IMR-90 (cell line): Measurements from ENCODE around the gene RAB11FIP3. TPM values are rescaled to one million over a fixed set of nuclear protein-coding genes. Genes with fewer than 3 reads are reported as not detected.

ENCODE experiments used
- ATAC-seq: fragments of 200-7000 bp; cut with Tn5 transposase; 2 replicates; pipeline ENCODE4 v1.9.1; 2020; ENCODE audit warnings: low read depth, mild to moderate bottlenecking, moderate library complexity
- BruUV-seq: library from RNA; stranded (reverse); fragments of 400-500 nt; replicated peaks from 2 replicates; lab custom pipeline; 2021; lab: Mats Ljungman, UMichigan
- CTCF ChIA-PET: fragments of 300-600 bp; formaldehyde crosslinking; extraction: SDS; loops from one replicate; lab custom pipeline; 2021; ENCODE audit warnings: antibody characterized with exemption; lab: Yijun Ruan, JAX
- POLR2A ChIA-PET: fragments of 300-600 bp; sonication (Branson Sonifier 250); formaldehyde crosslinking; loops from one replicate; lab custom pipeline; 2022; ENCODE audit warnings: antibody characterized with exemption; ENCODE audit not compliant: unreplicated experiment; lab: Charles Lee
- DNase-seq: peaks from one replicate; pipeline ENCODE4 v3.0.0; 2013
- H2AFZ ChIP-seq: replicated peaks from 2 replicates; pipeline ENCODE3; 2013; ENCODE audit warnings: low read length, mild to moderate bottlenecking; ENCODE audit not compliant: poor library complexity
- H2AK5ac ChIP-seq: 2 replicates; pipeline ENCODE4 v1.6.1; 2013; ENCODE audit warnings: low read depth, low read length, inconsistent platforms
- H2AK9ac ChIP-seq: replicated peaks from 2 replicates; pipeline ENCODE3; 2013; ENCODE audit warnings: mild to moderate bottlenecking, low read depth, low read length, moderate library complexity; ENCODE audit not compliant: poor library complexity
- H2BK120ac ChIP-seq: 2 replicates; pipeline ENCODE4 v1.6.1; 2013; ENCODE audit warnings: low read depth, low read length, inconsistent platforms
- H2BK15ac ChIP-seq: 3 replicates; pipeline ENCODE4 v1.6.1; 2013; ENCODE audit warnings: low read depth, low read length, inconsistent platforms
- H2BK20ac ChIP-seq: 2 replicates; pipeline ENCODE4 v1.6.1; 2013; ENCODE audit warnings: low read depth, mild to moderate bottlenecking, inconsistent platforms, low read length, moderate library complexity
- H2BK5ac ChIP-seq: 2 replicates; pipeline ENCODE4 v1.6.1; 2013; ENCODE audit warnings: mild to moderate bottlenecking, low read depth, low read length, inconsistent platforms; ENCODE audit not compliant: poor library complexity, severe bottlenecking
- H3K14ac ChIP-seq: replicated peaks from 2 replicates; pipeline ENCODE4 v1.6.1; 2013; ENCODE audit warnings: low read depth, low read length, inconsistent platforms
- H3K18ac ChIP-seq: 2 replicates; pipeline ENCODE4 v1.6.1; 2013; ENCODE audit warnings: low read depth, low read length, control low read depth
- H3K23ac ChIP-seq: 2 replicates; pipeline ENCODE4 v1.6.1; 2013; ENCODE audit warnings: low read depth, low read length, inconsistent platforms
- H3K27ac ChIP-seq: 2 replicates; pipeline ENCODE4 v1.5.1; 2013; ENCODE audit warnings: mild to moderate bottlenecking, control low read depth, low read length; ENCODE audit not compliant: insufficient read depth
- H3K27me3 ChIP-seq: 2 replicates; pipeline ENCODE4 v1.6.1; 2013; ENCODE audit warnings: low read length; ENCODE audit not compliant: control insufficient read depth, insufficient read depth
- H3K36me3 ChIP-seq: 2 replicates; pipeline ENCODE4 v1.6.1; 2013; ENCODE audit warnings: low read length, mixed read lengths; ENCODE audit not compliant: control insufficient read depth, insufficient read depth
- H3K4ac ChIP-seq: 2 replicates; pipeline ENCODE4 v1.6.1; 2013; ENCODE audit warnings: low read depth, low read length, inconsistent platforms
- H3K4me1 ChIP-seq: 2 replicates; pipeline ENCODE4 v1.6.1; 2013; ENCODE audit warnings: low read length, mixed read lengths; ENCODE audit not compliant: control insufficient read depth, insufficient read depth
- H3K4me2 ChIP-seq: 2 replicates; pipeline ENCODE4 v1.6.1; 2013; ENCODE audit warnings: low read depth, mild to moderate bottlenecking, control low read depth, low read length, moderate library complexity
- H3K4me3 ChIP-seq: 2 replicates; pipeline ENCODE4 v1.5.1; 2013; ENCODE audit warnings: low read depth, mild to moderate bottlenecking, control low read depth, low read length, moderate library complexity; ENCODE audit not compliant: insufficient read depth
- H3K56ac ChIP-seq: 2 replicates; pipeline ENCODE4 v1.6.1; 2013; ENCODE audit warnings: low read length, inconsistent platforms; ENCODE audit not compliant: insufficient read depth; ENCODE audit errors: extremely low read depth
- H3K79me1 ChIP-seq, 2 experiments: 2 replicates each; pipeline ENCODE4 v1.6.1; 2013; ENCODE audit warnings: low read length in 2 of 2, inconsistent platforms in 1 of 2, low read depth in 1 of 2
- H3K9ac ChIP-seq: 2 replicates; pipeline ENCODE4 v1.6.1; 2013; ENCODE audit warnings: low read depth, low read length, control low read depth
- H3K9me1 ChIP-seq: 2 replicates; pipeline ENCODE4 v1.6.1; 2013; ENCODE audit warnings: low read length, inconsistent platforms; ENCODE audit not compliant: insufficient read depth
- H3K9me3 ChIP-seq: 2 replicates; pipeline ENCODE4 v1.6.1; 2013; ENCODE audit warnings: low read length; ENCODE audit not compliant: control insufficient read depth, insufficient read depth
- H4K20me1 ChIP-seq: 2 replicates; pipeline ENCODE4 v1.6.1; 2013; ENCODE audit warnings: low read length, inconsistent platforms; ENCODE audit not compliant: insufficient read depth
- H4K5ac ChIP-seq: 2 replicates; pipeline ENCODE4 v1.6.1; 2013; ENCODE audit warnings: mild to moderate bottlenecking, low read depth, low read length, control low read depth
- H4K8ac ChIP-seq, 2 experiments: 2 replicates each; pipeline ENCODE4 v1.6.1; 2013; ENCODE audit warnings: low read depth in 2 of 2, low read length in 2 of 2, control low read depth in 1 of 2, inconsistent platforms in 1 of 2
- H4K91ac ChIP-seq: 2 replicates; pipeline ENCODE4 v1.6.1; 2013; ENCODE audit warnings: low read depth, low read length, inconsistent platforms; ENCODE audit not compliant: insufficient read depth
- BHLHE40 ChIP-seq: fragments of 150-350 bp; IDR thresholded peaks from 2 replicates; pipeline ENCODE4 v1.6.1; 2016; ENCODE audit warnings: mild to moderate bottlenecking, low read depth, low read length
- CEBPB ChIP-seq: IDR thresholded peaks from 2 replicates; pipeline ENCODE4 v1.6.1; 2012; ENCODE audit warnings: low read depth, low read length, improper control_type of control experiment
- CHD1 ChIP-seq: IDR thresholded peaks from 2 replicates; pipeline ENCODE4 v1.6.1; 2012; ENCODE audit warnings: low read depth, low read length, improper control_type of control experiment
- FOS ChIP-seq: fragments of 150-350 bp; IDR thresholded peaks from 2 replicates; pipeline ENCODE4 v1.6.1; 2016; ENCODE audit warnings: low read depth, low read length
- MAFK ChIP-seq: IDR thresholded peaks from 2 replicates; pipeline ENCODE4 v1.6.1; 2012; ENCODE audit warnings: low read depth, low read length, improper control_type of control experiment
- MAZ ChIP-seq: IDR thresholded peaks from 2 replicates; pipeline ENCODE4 v1.6.1; 2012; ENCODE audit warnings: low read depth, mild to moderate bottlenecking, low read length, improper control_type of control experiment, moderate library complexity, borderline replicate concordance
- MXI1 ChIP-seq: IDR thresholded peaks from 2 replicates; pipeline ENCODE4 v1.6.1; 2012; ENCODE audit warnings: low read depth, mild to moderate bottlenecking, low read length, moderate library complexity, borderline replicate concordance
- NFE2L2 ChIP-seq: fragments of 150-350 bp; IDR thresholded peaks from 2 replicates; pipeline ENCODE4 v1.6.1; 2016; ENCODE audit warnings: low read depth, mild to moderate bottlenecking, low read length
- POLR2A ChIP-seq: IDR thresholded peaks from 2 replicates; pipeline ENCODE4 v1.6.1; 2012; ENCODE audit warnings: mild to moderate bottlenecking, low read depth, low read length
- RAD21 ChIP-seq: IDR thresholded peaks from 2 replicates; pipeline ENCODE4 v1.6.1; 2012; ENCODE audit warnings: low read length, improper control_type of control experiment
- RFX5 ChIP-seq: IDR thresholded peaks from 2 replicates; pipeline ENCODE4 v1.8.0; 2012; ENCODE audit warnings: low read depth, mild to moderate bottlenecking, low read length, moderate library complexity
- SMC3 ChIP-seq: fragments of 150-350 bp; IDR thresholded peaks from 2 replicates; pipeline ENCODE4 v1.6.1; 2016; ENCODE audit warnings: low read depth, mild to moderate bottlenecking, antibody characterized with exemption, low read length, moderate library complexity
- WGBS, 2 experiments: methylation state at CpG; one replicate each; pipeline versions ENCODE4 v1.1.5 to v1.1.7; 2013; ENCODE audit warnings: missing lambda C conversion rate in 2 of 2; ENCODE audit not compliant: insufficient read length in 1 of 2; ENCODE audit errors: extremely low coverage in 2 of 2; 5-methylcytosine and 5-hydroxymethylcytosine counted together
- dilution Hi-C: fragments of 300-500 bp; cut with HindIII; formaldehyde crosslinking; loops from one replicate; pipeline ENCODE4 v1.14.3; 2018; ENCODE audit warnings: low sequenced_read_pairs; ENCODE audit not compliant: unreplicated experiment
- in situ Hi-C: fragments of 300-500 bp; cut with MboI; formaldehyde crosslinking; loops from 3 replicates; pipeline ENCODE4 v1.14.3; 2019; ENCODE audit warnings: low sequenced_read_pairs, inconsistent platforms, mixed read lengths
- intact Hi-C: fragments of 100-400 bp; cut with micrococcal nuclease; formaldehyde crosslinking; loops from 2 replicates; pipeline ENCODE4 v1.10.0; 2022
- polyA plus RNA-seq, 3 experiments: library from polyadenylated mRNA; depleted of rRNA; stranded (reverse); fragments of >200 nt; gene quantifications; 2 replicates each; pipeline ENCODE4 v1.2.3, GENCODE V29; 2012; ENCODE audit warnings: low replicate concordance in 1 of 3
- total RNA-seq: library from RNA; depleted of rRNA; stranded (reverse); fragments of >200 nt; gene quantifications from 2 replicates; pipeline ENCODE4 v1.2.3, GENCODE V29; 2012
- TF ChIP-seq, protein P1 (sequence below): conservative IDR thresholded peaks from 2 replicates; pipeline ENCODE4 v1.5.1; 2012; ENCODE audit warnings: mild to moderate bottlenecking, low read depth, low read length, improper control_type of control experiment
- TF ChIP-seq, protein P2 (sequence below): fragments of 150-350 bp; IDR thresholded peaks from 2 replicates; pipeline ENCODE4 v1.6.1; 2016; ENCODE audit warnings: low read depth, mild to moderate bottlenecking, low read length, moderate library complexity, borderline replicate concordance

RAB11FIP3 gene
- total and polyA plus RNA-seq, 2 of the 4 experiments (the other 2 are of a cell fraction), result 7.5 to 22.5 TPM

- Histone ChIP-seq H3K36me3 (peaks cover 15% of the 10 kb centered on the region), H2AK9ac (peak overlapping the region; percentile 72), H2BK15ac (no peak overlapping the region; the same call in 2 of the 3 replicates), H3K14ac (no peak overlapping the region), H2AK5ac (peak overlapping the region; percentile 49; the same call in 1 of the 2 replicates), H3K4me2 (no peak overlapping the region), H4K20me1 (peaks cover 65% of the 10 kb centered on the region), H3K18ac (no peak overlapping the region), H4K91ac (no peak overlapping the region), H3K27ac (no peak overlapping the region), H3K23ac (no peak overlapping the region), H2AFZ (peak overlapping the region; percentile 23), H4K5ac (no peak overlapping the region), H3K4ac (0 out of 2 replicates have a peak overlapping the region, but pooled peaks have one; percentile 28), H3K9me3 (no peaks in the 10 kb centered on the region), H3K9ac (no peak overlapping the region), H3K4me3 (no peak overlapping the region), H3K56ac (no peak overlapping the region), H2BK20ac (no peak overlapping the region), H4K8ac (no peak overlapping the region), H3K27me3 (no peaks in the 10 kb centered on the region), H3K79me1 (peaks cover 17 to 64% of the 10 kb centered on the region in 2 experiments), H2BK120ac (peak overlapping the region; percentile 24; the same call in 1 of the 2 replicates), H3K4me1 (peaks cover 15% of the 10 kb centered on the region), H3K9me1 (peaks cover 4% of the 10 kb centered on the region; the same call in 1 of the 2 replicates), H2BK5ac (peak overlapping the region; percentile 45)
- in situ Hi-C loops (no loop called here), intact Hi-C loops (no loop called here), dilution Hi-C loops (no loop called here)
- DNase-seq, result no peak
- no peak for TF ChIP-seq RAD21
- TF ChIP-seq CEBPB, result no peak
- no peak for TF ChIP-seq POLR2A
- no peak for TF ChIP-seq NFE2L2
- TF ChIP-seq, protein P1, sequence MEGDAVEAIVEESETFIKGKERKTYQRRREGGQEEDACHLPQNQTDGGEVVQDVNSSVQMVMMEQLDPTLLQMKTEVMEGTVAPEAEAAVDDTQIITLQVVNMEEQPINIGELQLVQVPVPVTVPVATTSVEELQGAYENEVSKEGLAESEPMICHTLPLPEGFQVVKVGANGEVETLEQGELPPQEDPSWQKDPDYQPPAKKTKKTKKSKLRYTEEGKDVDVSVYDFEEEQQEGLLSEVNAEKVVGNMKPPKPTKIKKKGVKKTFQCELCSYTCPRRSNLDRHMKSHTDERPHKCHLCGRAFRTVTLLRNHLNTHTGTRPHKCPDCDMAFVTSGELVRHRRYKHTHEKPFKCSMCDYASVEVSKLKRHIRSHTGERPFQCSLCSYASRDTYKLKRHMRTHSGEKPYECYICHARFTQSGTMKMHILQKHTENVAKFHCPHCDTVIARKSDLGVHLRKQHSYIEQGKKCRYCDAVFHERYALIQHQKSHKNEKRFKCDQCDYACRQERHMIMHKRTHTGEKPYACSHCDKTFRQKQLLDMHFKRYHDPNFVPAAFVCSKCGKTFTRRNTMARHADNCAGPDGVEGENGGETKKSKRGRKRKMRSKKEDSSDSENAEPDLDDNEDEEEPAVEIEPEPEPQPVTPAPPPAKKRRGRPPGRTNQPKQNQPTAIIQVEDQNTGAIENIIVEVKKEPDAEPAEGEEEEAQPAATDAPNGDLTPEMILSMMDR, result no peak
- no peak for TF ChIP-seq MXI1
- TF ChIP-seq, protein P2, sequence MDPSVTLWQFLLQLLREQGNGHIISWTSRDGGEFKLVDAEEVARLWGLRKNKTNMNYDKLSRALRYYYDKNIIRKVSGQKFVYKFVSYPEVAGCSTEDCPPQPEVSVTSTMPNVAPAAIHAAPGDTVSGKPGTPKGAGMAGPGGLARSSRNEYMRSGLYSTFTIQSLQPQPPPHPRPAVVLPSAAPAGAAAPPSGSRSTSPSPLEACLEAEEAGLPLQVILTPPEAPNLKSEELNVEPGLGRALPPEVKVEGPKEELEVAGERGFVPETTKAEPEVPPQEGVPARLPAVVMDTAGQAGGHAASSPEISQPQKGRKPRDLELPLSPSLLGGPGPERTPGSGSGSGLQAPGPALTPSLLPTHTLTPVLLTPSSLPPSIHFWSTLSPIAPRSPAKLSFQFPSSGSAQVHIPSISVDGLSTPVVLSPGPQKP, result no peak
- TF ChIP-seq CHD1, result no peak
- no peak for TF ChIP-seq MAZ
- no peak for TF ChIP-seq BHLHE40
- no peak for TF ChIP-seq RFX5
- no peak for TF ChIP-seq MAFK
- TF ChIP-seq SMC3, result no peak
- TF ChIP-seq FOS, result no peak
- POLR2A ChIA-PET, result no interaction called here
- no peak for ATAC-seq
- 93% methylated on average over 15 of the region's 29 CpGs; no CpG with 5 or more reads in 1 of the 2 experiments for WGBS, 2 experiments
- no TSS peak for BruUV-seq
- CTCF ChIA-PET, result interaction anchor here (0.6 kb wide), 2 partner anchors 36 to 152 kb away, joined by 3 read pairs; no protein-coding TSS in a partner anchor
Measured at GRCh38 chr16:540645-541340, 115.3 kb downstream of the RAB11FIP3 start.
